NAMALWA (cell line): ENCODE results near the gene TSHZ2.

Source experiments
- DNase-seq: peaks from one replicate; pipeline ENCODE4 v3.0.0-alpha.2; 2015; ENCODE audit warnings: low spot score

TSHZ2 gene

GRCh38 chr20:53247468-53248103 is 275.4 kb downstream of the TSHZ2 start:
- DNase-seq = no peak

GRCh38 chr20:53250456-53250855 is 278.3 kb downstream of the TSHZ2 start:
- no peak for DNase-seq

- DNase-seq = no peak
These were observed 279.8 kb downstream of the TSHZ2 start for GRCh38 chr20:53252002-53252401.

GRCh38 chr20:53253668-53254067 is 281.5 kb downstream of the TSHZ2 start:
- no peak for DNase-seq

GRCh38 chr20:53255102-53255710 is 283.0 kb downstream of the TSHZ2 start:
- no peak for DNase-seq

GRCh38 chr20:53258741-53259140 is 286.6 kb downstream of the TSHZ2 start:
- DNase-seq = no peak

- DNase-seq = no peak
These were observed 288.0 kb downstream of the TSHZ2 start for GRCh38 chr20:53260168-53260567.

- DNase-seq = no peak
These were observed 288.4 kb downstream of the TSHZ2 start for GRCh38 chr20:53260591-53260990.

- no peak for DNase-seq
These were observed 290.2 kb downstream of the TSHZ2 start for GRCh38 chr20:53262365-53262764.

GRCh38 chr20:53263554-53264438 is 291.6 kb downstream of the TSHZ2 start:
- no peak for DNase-seq

- no peak for DNase-seq
These were observed 292.4 kb downstream of the TSHZ2 start for GRCh38 chr20:53264604-53265003.

GRCh38 chr20:53265304-53265875 is 293.2 kb downstream of the TSHZ2 start:
- DNase-seq = no peak

- DNase-seq = no peak
These were observed 297.2 kb downstream of the TSHZ2 start for GRCh38 chr20:53269380-53269779.

GRCh38 chr20:53270792-53271375 is 298.7 kb downstream of the TSHZ2 start:
- no peak for DNase-seq

GRCh38 chr20:53274365-53274764 is 302.2 kb downstream of the TSHZ2 start:
- no peak for DNase-seq

GRCh38 chr20:53274807-53275206 is 302.6 kb downstream of the TSHZ2 start:
- DNase-seq = no peak

GRCh38 chr20:53276143-53276542 is 304.0 kb downstream of the TSHZ2 start:
- DNase-seq = no peak

GRCh38 chr20:53278555-53278954 is 306.4 kb downstream of the TSHZ2 start:
- no peak for DNase-seq

GRCh38 chr20:53279735-53280134 is 307.6 kb downstream of the TSHZ2 start:
- no peak for DNase-seq

- DNase-seq = no peak
These were observed 309.5 kb downstream of the TSHZ2 start for GRCh38 chr20:53281557-53282117.

- DNase-seq = no peak
These were observed 310.2 kb downstream of the TSHZ2 start for GRCh38 chr20:53282217-53282955.
